Sigmoid colon (tissue), 7 donors: Measurements from ENCODE around the gene CHORDC1. TPM values are rescaled to one million over a fixed set of nuclear protein-coding genes. Genes with fewer than 3 reads are reported as not detected.

ENCODE experiments used
- DNase-seq: peaks from one replicate; pipeline ENCODE4 v3.0.0-alpha.2; 2019
- H3K27ac ChIP-seq, 4 donors: fragments of 200-600 bp; sonication (generic); one replicate each; pipeline ENCODE4 v1.5.1; 2016 to 2019; ENCODE audit warnings: mild to moderate bottlenecking in 1 of 4
- H3K27me3 ChIP-seq, 3 donors: fragments of 200-600 bp; sonication (generic); one replicate each; pipeline ENCODE4 v1.5.1; 2019; ENCODE audit warnings: mild to moderate bottlenecking in 1 of 3
- H3K36me3 ChIP-seq, 4 donors: fragments of 200-600 bp; sonication (generic); one replicate each; pipeline ENCODE4 v1.5.1; 2016 to 2019
- H3K4me1 ChIP-seq, 4 donors: fragments of 200-600 bp; sonication (generic); one replicate each; pipeline ENCODE4 v1.5.1; 2017 to 2019
- H3K4me3 ChIP-seq, 4 donors: fragments of 200-600 bp; sonication (generic); one replicate each; pipeline ENCODE4 v1.5.1; 2017 to 2019; ENCODE audit warnings: mild to moderate bottlenecking in 2 of 4, moderate library complexity in 1 of 4
- H3K9me3 ChIP-seq, 4 donors: fragments of 200-600 bp in 3 of 4; sonication (generic) in 3 of 4; one replicate each; pipeline versions ENCODE4 v1.5.1 to v1.6.1; 2013 to 2019
- CTCF ChIP-seq, 4 experiments: fragments of 450-650 bp in 3 of 4; fragments of 200-600 bp in 1 of 4; IDR thresholded peaks; one replicate each; pipeline ENCODE4 v1.5.1; 2016 to 2019; ENCODE audit warnings: antibody characterized with exemption in 4 of 4, mild to moderate bottlenecking in 3 of 4, moderate library complexity in 2 of 4
- EP300 ChIP-seq, 4 donors: sonication (generic); formaldehyde crosslinking; IDR thresholded peaks; one replicate each; pipeline ENCODE4 v1.6.1; 2017; ENCODE audit warnings: antibody characterized with exemption in 4 of 4
- POLR2A ChIP-seq, 2 donors: fragments of 450-650 bp; IDR thresholded peaks; one replicate each; pipeline ENCODE4 v1.6.1; 2016; ENCODE audit warnings: antibody characterized with exemption in 2 of 2, mild to moderate bottlenecking in 2 of 2, moderate library complexity in 2 of 2
- POLR2AphosphoS5 ChIP-seq, 4 donors: sonication (generic); formaldehyde crosslinking; IDR thresholded peaks; one replicate each; pipeline ENCODE4 v1.6.1; 2017; ENCODE audit warnings: antibody characterized with exemption in 4 of 4
- WGBS, 2 donors: extraction: QIAGEN DNeasy Blood & Tissue Kit; methylation state at CpG; one replicate each; pipeline ENCODE4 v1.1.7; 2013; 5-methylcytosine and 5-hydroxymethylcytosine counted together
- intact Hi-C: fragments of 100-400 bp; cut with DNase I; formaldehyde crosslinking; loops from one replicate; pipeline ENCODE4 v1.15.1; 2023
- polyA plus RNA-seq, 3 donors: library from polyadenylated mRNA; stranded (reverse); fragments of 200-250 nt; gene quantifications; one replicate each; pipeline ENCODE4 v1.2.3, GENCODE V29; 2013
- total RNA-seq, 4 donors: library from RNA; depleted of rRNA; stranded (reverse); fragments of >200 nt; gene quantifications; one replicate each; pipeline ENCODE4 v1.1.0, GENCODE V29; 2016
- donor health status: healthy with polysubstance abuse.
- donor health status: Bipolar disorder and iron deficiency.
- donor health status: healthy.

Gene CHORDC1
- total and polyA plus RNA-seq, 7 donors, result 7.2 to 78.2 (median 50.4) TPM

- 31 to 73% methylated on average over 1 of the region's 1 CpG for WGBS, 2 donors
- Histone ChIP-seq H3K9me3 (no peaks in the 10 kb centered on the region), H3K27me3 (no peaks in the 10 kb centered on the region), H3K4me1 (no peaks in the 10 kb centered on the region), H3K4me3 (no peak overlapping the region), H3K36me3 (no peaks in the 10 kb centered on the region), H3K27ac (no peak overlapping the region)
- intact Hi-C loops, result no loop called here
- TF ChIP-seq CTCF (IDR thresholded peaks at IDR 0.05) (no peak), POLR2A (IDR thresholded peaks at IDR 0.05) (no peak), EP300 (IDR thresholded peaks at IDR 0.05) (no peak), POLR2AphosphoS5 (IDR thresholded peaks at IDR 0.05) (no peak)
- no peak for DNase-seq
These were observed 6.9 kb upstream of the CHORDC1 start for GRCh38 chr11:90229791-90230190.

- no peak for DNase-seq
- Histone ChIP-seq H3K27ac (no peak overlapping the region), H3K4me3 (no peak overlapping the region), H3K36me3 (no peaks in the 10 kb centered on the region), H3K27me3 (no peaks in the 10 kb centered on the region), H3K4me1 (peaks cover 0 to 14% (median 5%) of the 10 kb centered on the region in 4 donors), H3K9me3 (no peaks in the 10 kb centered on the region)
- TF ChIP-seq POLR2A (IDR thresholded peaks at IDR 0.05) (no peak), EP300 (IDR thresholded peaks at IDR 0.05) (no peak), CTCF (IDR thresholded peaks at IDR 0.05) (no peak), POLR2AphosphoS5 (IDR thresholded peaks at IDR 0.05) (no peak)
- intact Hi-C loops, result no loop called here
- WGBS, 2 donors, result 92 to 95% methylated on average over 3 of the region's 3 CpGs
These were observed 5.2 kb upstream of the CHORDC1 start for GRCh38 chr11:90228056-90228455.

- Histone ChIP-seq H3K9me3 (no peaks in the 10 kb centered on the region), H3K27me3 (no peaks in the 10 kb centered on the region), H3K4me3 (peak overlapping the region; percentile 65 to 85 (median 77)), H3K36me3 (no peaks in the 10 kb centered on the region), H3K27ac (peak overlapping the region; percentile 81 to 96 (median 95)), H3K4me1 (peaks cover 0 to 45% (median 29%) of the 10 kb centered on the region in 4 donors)
- no peak for TF ChIP-seq CTCF (IDR thresholded peaks at IDR 0.05)
- no peak for TF ChIP-seq EP300 (IDR thresholded peaks at IDR 0.05)
- no peak for TF ChIP-seq POLR2A (IDR thresholded peaks at IDR 0.05)
- no peak for TF ChIP-seq POLR2AphosphoS5 (IDR thresholded peaks at IDR 0.05)
- DNase-seq, result no peak
- intact Hi-C loops, result no loop called here
- 0 to 1% methylated on average over 12 of the region's 12 CpGs for WGBS, 2 donors
These were observed 368 bp upstream of the CHORDC1 start for GRCh38 chr11:90223248-90223585.

GRCh38 chr11:90221803-90222458 is 918 bp downstream of the CHORDC1 start:
- H3K36me3 ChIP-seq, result no peaks in the 10 kb centered on the region
- 4 to 10% methylated on average over 16 of the region's 16 CpGs for WGBS, 2 donors
- DNase-seq, result no peak
- intact Hi-C loops, result no loop called here
- H3K4me3 ChIP-seq, result peak overlapping the region; percentile 65 to 85 (median 77)
- peaks cover 0 to 45% (median 31%) of the 10 kb centered on the region in 4 donors for H3K4me1 ChIP-seq
- TF ChIP-seq POLR2AphosphoS5 (IDR thresholded peaks at IDR 0.05), result no peak
- TF ChIP-seq POLR2A (IDR thresholded peaks at IDR 0.05), result no peak
- TF ChIP-seq CTCF (IDR thresholded peaks at IDR 0.05), result no peak
- no peak for TF ChIP-seq EP300 (IDR thresholded peaks at IDR 0.05)
- H3K9me3 ChIP-seq, result no peaks in the 10 kb centered on the region
- H3K27me3 ChIP-seq, result no peaks in the 10 kb centered on the region
- H3K27ac ChIP-seq, result peak overlapping the region; percentile 81 to 96 (median 95)

GRCh38 chr11:90220391-90220790 is 2.5 kb downstream of the CHORDC1 start:
- H3K9me3 ChIP-seq, result no peaks in the 10 kb centered on the region
- TF ChIP-seq POLR2A (IDR thresholded peaks at IDR 0.05) (no peak), CTCF (IDR thresholded peaks at IDR 0.05) (no peak), POLR2AphosphoS5 (IDR thresholded peaks at IDR 0.05) (no peak), EP300 (IDR thresholded peaks at IDR 0.05) (no peak)
- 76 to 81% methylated on average over 1 of the region's 1 CpG for WGBS, 2 donors
- no peaks in the 10 kb centered on the region for H3K27me3 ChIP-seq
- H3K4me1 ChIP-seq, result peaks cover 0 to 45% (median 31%) of the 10 kb centered on the region in 4 donors
- H3K27ac ChIP-seq, result no peak overlapping the region
- DNase-seq, result no peak
- H3K4me3 ChIP-seq, result no peak overlapping the region
- intact Hi-C loops, result no loop called here
- peaks cover 0 to 9% (median 0%) of the 10 kb centered on the region in 4 donors for H3K36me3 ChIP-seq
